DOHH2 (cell line): ENCODE measurements around the gene MYH2.

Experiments
- H3F3A ChIP-seq: fragments of 200-600 bp; sonication (generic), shearing (Covaris generic); 2 replicates; pipeline ENCODE4 v1.6.0; 2016; ENCODE audit warnings: antibody characterized with exemption, mild to moderate bottlenecking; ENCODE audit not compliant: control insufficient read depth, insufficient read depth
- H3K27ac ChIP-seq: fragments of 200-600 bp; sonication (generic); 2 replicates; pipeline ENCODE4 v1.5.1; 2014; ENCODE audit warnings: low read depth, mild to moderate bottlenecking, low read length, moderate library complexity
- H3K27me3 ChIP-seq: fragments of 200-600 bp; sonication (generic); 2 replicates; pipeline ENCODE4 v1.6.1; 2014; ENCODE audit warnings: mild to moderate bottlenecking, low read length, mixed read lengths; ENCODE audit not compliant: control insufficient read depth
- H3K36me3 ChIP-seq: fragments of 200-600 bp; sonication (generic); 2 replicates; pipeline ENCODE4 v1.6.1; 2014; ENCODE audit warnings: mild to moderate bottlenecking, low read length, moderate library complexity, mixed read lengths; ENCODE audit not compliant: control insufficient read depth
- H3K4me1 ChIP-seq: fragments of 200-600 bp; sonication (generic); 2 replicates; pipeline ENCODE4 v1.6.1; 2014; ENCODE audit warnings: mild to moderate bottlenecking, low read length, mixed read lengths; ENCODE audit not compliant: control insufficient read depth
- H3K4me2 ChIP-seq: fragments of 200-600 bp; sonication (generic); 2 replicates; pipeline ENCODE4 v1.6.0; 2014; ENCODE audit warnings: mild to moderate bottlenecking, low read length, moderate library complexity
- H3K4me3 ChIP-seq: fragments of 200-600 bp; sonication (generic); 2 replicates; pipeline ENCODE4 v1.5.1; 2014; ENCODE audit warnings: mild to moderate bottlenecking, low read length, mixed read lengths
- H3K79me2 ChIP-seq: fragments of 200-600 bp; sonication (generic); 2 replicates; pipeline ENCODE4 v1.6.1; 2014; ENCODE audit warnings: mild to moderate bottlenecking, low read length, mixed read lengths; ENCODE audit not compliant: control insufficient read depth
- H3K9me2 ChIP-seq: fragments of 200-600 bp; sonication (generic); replicated peaks from 2 replicates; pipeline ENCODE4 v1.6.1; 2014; ENCODE audit warnings: mild to moderate bottlenecking, low read length, mixed read lengths; ENCODE audit not compliant: control insufficient read depth
- H3K9me3 ChIP-seq: fragments of 200-600 bp; sonication (generic); 2 replicates; pipeline ENCODE4 v1.6.1; 2014; ENCODE audit warnings: antibody characterized with exemption, low read length, mixed read lengths; ENCODE audit not compliant: control insufficient read depth, insufficient read depth
- H4K20me1 ChIP-seq: fragments of 200-600 bp; sonication (generic); 2 replicates; pipeline ENCODE4 v1.6.0; 2014; ENCODE audit warnings: low read depth, mild to moderate bottlenecking, antibody characterized with exemption, low read length, moderate library complexity; ENCODE audit not compliant: control insufficient read depth, insufficient read depth
- CTCF ChIP-seq: fragments of 200-600 bp; sonication (generic); IDR thresholded peaks from one replicate; pipeline ENCODE4 v1.5.1; 2014; ENCODE audit warnings: antibody characterized with exemption, mild to moderate bottlenecking, low read depth, low read length; ENCODE audit not compliant: poor library complexity, severe bottlenecking
- EZH2phosphoT487 ChIP-seq: fragments of 200-600 bp; sonication (generic); IDR thresholded peaks from 2 replicates; pipeline ENCODE4 v1.6.1; 2017; ENCODE audit warnings: borderline replicate concordance, mild to moderate bottlenecking, antibody characterized with exemption, low read length, moderate library complexity, mixed read lengths

MYH2 gene

GRCh38 chr17:10557422-10557821 is 8.0 kb upstream of the MYH2 start:
- no peak for TF ChIP-seq CTCF
- no peak for TF ChIP-seq EZH2phosphoT487
- Histone ChIP-seq H3K4me1 (no peaks in the 10 kb centered on the region), H3K27me3 (no peaks in the 10 kb centered on the region), H3K79me2 (no peaks in the 10 kb centered on the region), H3F3A (no peaks in the 10 kb centered on the region), H3K4me3 (no peak overlapping the region), H3K9me2 (no peaks in the 10 kb centered on the region), H3K4me2 (no peak overlapping the region), H3K27ac (no peak overlapping the region), H3K36me3 (no peaks in the 10 kb centered on the region), H4K20me1 (no peaks in the 10 kb centered on the region), H3K9me3 (no peaks in the 10 kb centered on the region)

- H3K27me3 ChIP-seq: no peaks in the 10 kb centered on the region
- H3K4me2 ChIP-seq: no peak overlapping the region
- H3K9me2 ChIP-seq: no peaks in the 10 kb centered on the region
- no peak overlapping the region for H3K4me3 ChIP-seq
- H3K36me3 ChIP-seq: no peaks in the 10 kb centered on the region
- H3F3A ChIP-seq: no peaks in the 10 kb centered on the region
- no peaks in the 10 kb centered on the region for H3K4me1 ChIP-seq
- H4K20me1 ChIP-seq: no peaks in the 10 kb centered on the region
- TF ChIP-seq CTCF (no peak), EZH2phosphoT487 (no peak)
- no peak overlapping the region for H3K27ac ChIP-seq
- no peaks in the 10 kb centered on the region for H3K79me2 ChIP-seq
- H3K9me3 ChIP-seq: no peaks in the 10 kb centered on the region
Measured at GRCh38 chr17:10556301-10557005, 7.0 kb upstream of the MYH2 start.

GRCh38 chr17:10550014-10550413 is 556 bp upstream of the MYH2 start:
- Histone ChIP-seq H3K4me2 (no peak overlapping the region), H4K20me1 (no peaks in the 10 kb centered on the region), H3K79me2 (no peaks in the 10 kb centered on the region), H3K9me2 (no peaks in the 10 kb centered on the region), H3K4me1 (no peaks in the 10 kb centered on the region), H3F3A (no peaks in the 10 kb centered on the region), H3K27me3 (no peaks in the 10 kb centered on the region), H3K36me3 (no peaks in the 10 kb centered on the region), H3K9me3 (no peaks in the 10 kb centered on the region), H3K4me3 (no peak overlapping the region), H3K27ac (no peak overlapping the region)
- TF ChIP-seq CTCF (no peak), EZH2phosphoT487 (no peak)
